SK-N-SH (cell line): ENCODE measurements around the gene RASGEF1C. TPM values are rescaled to one million over a fixed set of nuclear protein-coding genes. Genes with fewer than 3 reads are reported as not detected.

ENCODE experiments used
- CTCF ChIA-PET: fragments of 300-600, 350-600 bp; formaldehyde crosslinking; extraction: SDS; loops from one replicate; lab custom pipeline; 2021; lab: Yijun Ruan, JAX
- POLR2A ChIA-PET: fragments of 350-600 bp; sonication (Branson Sonifier 250); formaldehyde crosslinking; extraction: SDS; loops from one replicate; lab custom pipeline; 2020; ENCODE audit warnings: antibody characterized with exemption, inconsistent platforms; lab: Yijun Ruan, JAX
- DNase-seq: peaks from one replicate; pipeline ENCODE4 v3.0.0; 2012
- H2AFZ ChIP-seq: fragments of 200-600 bp; sonication (generic); 2 replicates; pipeline ENCODE4 v1.8.1; 2016; ENCODE audit warnings: antibody characterized with exemption, mild to moderate bottlenecking, low read depth
- H3F3A ChIP-seq: fragments of 200-600 bp; sonication (generic); replicated peaks from 2 replicates; pipeline ENCODE3; 2016; ENCODE audit warnings: antibody characterized with exemption, mild to moderate bottlenecking; ENCODE audit not compliant: insufficient read depth
- H3K27ac ChIP-seq, 2 experiments: fragments of 200-500 bp in 1 of 2; fragments of 200-600 bp in 1 of 2; sonication (Bioruptor generic) in 1 of 2; sonication (generic), shearing (Covaris generic) in 1 of 2; 2 replicates each; pipeline versions ENCODE4 v1.5.1 to v1.6.1; 2014 to 2016; ENCODE audit warnings: low read depth in 2 of 2, inconsistent platforms in 1 of 2, low read length in 1 of 2, mild to moderate bottlenecking in 1 of 2, mixed read lengths in 1 of 2
- H3K27me3 ChIP-seq: fragments of 200-600 bp; sonication (generic), shearing (Covaris generic); 2 replicates; pipeline ENCODE4 v1.6.1; 2016; ENCODE audit warnings: mixed run types; ENCODE audit not compliant: insufficient read depth
- H3K36me3 ChIP-seq, 2 experiments: fragments of 200-500 bp in 1 of 2; fragments of 200-600 bp in 1 of 2; sonication (Bioruptor generic) in 1 of 2; sonication (generic) in 1 of 2; replicated peaks in 1 of 2; 2 replicates each; pipeline versions ENCODE3 to v1.5.1; 2014 to 2016; ENCODE audit warnings: low read length in 1 of 2, mild to moderate bottlenecking in 1 of 2; ENCODE audit not compliant: insufficient read depth in 2 of 2, control insufficient read depth in 1 of 2
- H3K4me1 ChIP-seq, 2 experiments: fragments of 200-500 bp in 1 of 2; fragments of 200-600 bp in 1 of 2; sonication (Bioruptor generic) in 1 of 2; sonication (generic), shearing (Covaris generic) in 1 of 2; 2 replicates each; pipeline versions ENCODE4 v1.5.1 to v1.6.1; 2014 to 2016; ENCODE audit warnings: low read depth in 1 of 2, low read length in 1 of 2, mixed run types in 1 of 2; ENCODE audit not compliant: insufficient read depth in 2 of 2, control insufficient read depth in 1 of 2
- H3K4me2 ChIP-seq: fragments of 200-600 bp; sonication (generic), shearing (Covaris generic); 2 replicates; pipeline ENCODE4 v1.6.1; 2017; ENCODE audit warnings: mixed run types
- H3K4me3 ChIP-seq, 2 experiments: fragments of 200-500 bp in 1 of 2; fragments of 200-600 bp in 1 of 2; sonication (Bioruptor generic) in 1 of 2; sonication (generic), shearing (Covaris generic) in 1 of 2; 2 replicates each; pipeline versions ENCODE4 v1.5.1 to v1.8.1; 2014 to 2016; ENCODE audit warnings: low read depth in 2 of 2, inconsistent platforms in 1 of 2, low read length in 1 of 2, mild to moderate bottlenecking in 1 of 2, mixed read lengths in 1 of 2, moderate library complexity in 1 of 2
- H3K79me2 ChIP-seq: fragments of 200-600 bp; sonication (generic); 2 replicates; pipeline ENCODE4 v1.8.1; 2017; ENCODE audit warnings: mild to moderate bottlenecking; ENCODE audit not compliant: insufficient read depth
- H3K9ac ChIP-seq: fragments of 200-600 bp; sonication (generic); 2 replicates; pipeline ENCODE4 v1.6.1; 2017; ENCODE audit warnings: mixed run types
- H3K9me2 ChIP-seq: fragments of 200-600 bp; sonication (generic); 2 replicates; pipeline ENCODE4 v1.6.1; 2017; ENCODE audit warnings: mixed run types
- H3K9me3 ChIP-seq: fragments of 200-600 bp; sonication (generic); 2 replicates; pipeline ENCODE4 v1.6.1; 2017; ENCODE audit warnings: mixed run types, mild to moderate bottlenecking, moderate library complexity
- H4K20me1 ChIP-seq: fragments of 200-600 bp; sonication (generic); 2 replicates; pipeline ENCODE4 v1.6.1; 2017; ENCODE audit warnings: mild to moderate bottlenecking, mixed run types; ENCODE audit not compliant: insufficient read depth
- CHD2 ChIP-seq: fragments of 150-350 bp; IDR thresholded peaks from 2 replicates; pipeline ENCODE4 v1.6.1; 2018; ENCODE audit warnings: low read length; ENCODE audit not compliant: partially characterized antibody
- ELF1 ChIP-seq: IDR thresholded peaks from 2 replicates; pipeline ENCODE4 v1.4.0; 2012
- EP300 ChIP-seq, 2 experiments: IDR thresholded peaks; 2 replicates each; pipeline versions ENCODE4 v1.4.0 to v1.6.1; 2012; ENCODE audit warnings: borderline replicate concordance in 1 of 2, low read depth in 1 of 2, low read length in 1 of 2
- EZH2phosphoT487 ChIP-seq: fragments of 200-600 bp; sonication (generic); IDR thresholded peaks from 2 replicates; pipeline ENCODE4 v1.6.1; 2017; ENCODE audit warnings: low read depth, mixed run types, mild to moderate bottlenecking, antibody characterized with exemption, moderate library complexity, borderline replicate concordance
- FOXJ3 ChIP-seq: sonication (generic); formaldehyde crosslinking; IDR thresholded peaks from 2 replicates; pipeline ENCODE4 v1.5.1; 2020; ENCODE audit warnings: mild to moderate bottlenecking, missing genetic modification reagents
- FOXM1 ChIP-seq: IDR thresholded peaks from 2 replicates; pipeline ENCODE4 v1.4.0; 2012; ENCODE audit warnings: low read depth, mild to moderate bottlenecking
- GATA2 ChIP-seq: sonication (generic); formaldehyde crosslinking; IDR thresholded peaks from 2 replicates; pipeline ENCODE4 v1.5.0; 2020; ENCODE audit warnings: mild to moderate bottlenecking, missing genetic modification reagents
- JUND ChIP-seq: IDR thresholded peaks from 2 replicates; pipeline ENCODE4 v1.4.0; 2012
- MAX ChIP-seq: IDR thresholded peaks from 2 replicates; pipeline ENCODE4 v1.4.0; 2012; ENCODE audit warnings: low read depth
- MEF2A ChIP-seq: IDR thresholded peaks from 2 replicates; pipeline ENCODE4 v1.4.0; 2012; ENCODE audit warnings: low read depth, borderline replicate concordance
- NFIC ChIP-seq: IDR thresholded peaks from 2 replicates; pipeline ENCODE4 v1.4.0; 2012; ENCODE audit warnings: borderline replicate concordance
- RCOR1 ChIP-seq: fragments of 150-350 bp; IDR thresholded peaks from 2 replicates; pipeline ENCODE4 v1.6.1; 2017; ENCODE audit warnings: antibody characterized with exemption, low read length
- RFX5 ChIP-seq: IDR thresholded peaks from 2 replicates; pipeline ENCODE4 v1.6.1; 2012; ENCODE audit warnings: mild to moderate bottlenecking, improper control_type of control experiment, low read length
- SMC3 ChIP-seq: IDR thresholded peaks from 2 replicates; pipeline ENCODE4 v1.6.1; 2012; ENCODE audit warnings: low read depth, low read length, improper control_type of control experiment
- TCF12 ChIP-seq: IDR thresholded peaks from 2 replicates; pipeline ENCODE4 v1.4.0; 2012
- TEAD4 ChIP-seq: IDR thresholded peaks from 2 replicates; pipeline ENCODE4 v1.4.0; 2012; ENCODE audit warnings: mild to moderate bottlenecking, borderline replicate concordance; ENCODE audit not compliant: insufficient read depth
- YY1 ChIP-seq: IDR thresholded peaks from 2 replicates; pipeline ENCODE4 v1.4.0; 2012; ENCODE audit warnings: low read depth, mild to moderate bottlenecking
- ZBTB33 ChIP-seq: IDR thresholded peaks from 2 replicates; pipeline ENCODE4 v1.4.0; 2012; ENCODE audit warnings: low read depth, borderline replicate concordance
- WGBS: methylation state at CpG from one replicate; pipeline ENCODE4 v1.1.6; 2017; ENCODE audit warnings: low lambda C conversion rate; 5-methylcytosine and 5-hydroxymethylcytosine counted together
- polyA plus RNA-seq, 3 experiments: library from polyadenylated mRNA; depleted of rRNA; stranded (reverse); fragments of >200 nt; gene quantifications; 2 replicates each; pipeline ENCODE4 v1.2.3, GENCODE V29; 2012
- TF ChIP-seq, protein P1 (sequence below): IDR thresholded peaks from 2 replicates; pipeline ENCODE4 v1.6.1; 2012; ENCODE audit warnings: mild to moderate bottlenecking, low read depth, low read length, moderate library complexity
- TF ChIP-seq, protein P2 (sequence below): fragments of 150-350 bp; IDR thresholded peaks from 2 replicates; pipeline ENCODE4 v1.6.1; 2017; ENCODE audit warnings: antibody characterized with exemption, low read length, low read depth, borderline replicate concordance

The RASGEF1C gene
- polyA plus RNA-seq, 1 of the 3 experiments (the other 2 are of a cell fraction) = not detected

- TF ChIP-seq, protein P1, sequence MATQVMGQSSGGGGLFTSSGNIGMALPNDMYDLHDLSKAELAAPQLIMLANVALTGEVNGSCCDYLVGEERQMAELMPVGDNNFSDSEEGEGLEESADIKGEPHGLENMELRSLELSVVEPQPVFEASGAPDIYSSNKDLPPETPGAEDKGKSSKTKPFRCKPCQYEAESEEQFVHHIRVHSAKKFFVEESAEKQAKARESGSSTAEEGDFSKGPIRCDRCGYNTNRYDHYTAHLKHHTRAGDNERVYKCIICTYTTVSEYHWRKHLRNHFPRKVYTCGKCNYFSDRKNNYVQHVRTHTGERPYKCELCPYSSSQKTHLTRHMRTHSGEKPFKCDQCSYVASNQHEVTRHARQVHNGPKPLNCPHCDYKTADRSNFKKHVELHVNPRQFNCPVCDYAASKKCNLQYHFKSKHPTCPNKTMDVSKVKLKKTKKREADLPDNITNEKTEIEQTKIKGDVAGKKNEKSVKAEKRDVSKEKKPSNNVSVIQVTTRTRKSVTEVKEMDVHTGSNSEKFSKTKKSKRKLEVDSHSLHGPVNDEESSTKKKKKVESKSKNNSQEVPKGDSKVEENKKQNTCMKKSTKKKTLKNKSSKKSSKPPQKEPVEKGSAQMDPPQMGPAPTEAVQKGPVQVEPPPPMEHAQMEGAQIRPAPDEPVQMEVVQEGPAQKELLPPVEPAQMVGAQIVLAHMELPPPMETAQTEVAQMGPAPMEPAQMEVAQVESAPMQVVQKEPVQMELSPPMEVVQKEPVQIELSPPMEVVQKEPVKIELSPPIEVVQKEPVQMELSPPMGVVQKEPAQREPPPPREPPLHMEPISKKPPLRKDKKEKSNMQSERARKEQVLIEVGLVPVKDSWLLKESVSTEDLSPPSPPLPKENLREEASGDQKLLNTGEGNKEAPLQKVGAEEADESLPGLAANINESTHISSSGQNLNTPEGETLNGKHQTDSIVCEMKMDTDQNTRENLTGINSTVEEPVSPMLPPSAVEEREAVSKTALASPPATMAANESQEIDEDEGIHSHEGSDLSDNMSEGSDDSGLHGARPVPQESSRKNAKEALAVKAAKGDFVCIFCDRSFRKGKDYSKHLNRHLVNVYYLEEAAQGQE = no peak
- TF ChIP-seq CHD2 (no peak), MAX (no peak)
Observed at GRCh38 chr5:180238631-180239030, 29.6 kb upstream of the RASGEF1C start (continued).

DNA sequence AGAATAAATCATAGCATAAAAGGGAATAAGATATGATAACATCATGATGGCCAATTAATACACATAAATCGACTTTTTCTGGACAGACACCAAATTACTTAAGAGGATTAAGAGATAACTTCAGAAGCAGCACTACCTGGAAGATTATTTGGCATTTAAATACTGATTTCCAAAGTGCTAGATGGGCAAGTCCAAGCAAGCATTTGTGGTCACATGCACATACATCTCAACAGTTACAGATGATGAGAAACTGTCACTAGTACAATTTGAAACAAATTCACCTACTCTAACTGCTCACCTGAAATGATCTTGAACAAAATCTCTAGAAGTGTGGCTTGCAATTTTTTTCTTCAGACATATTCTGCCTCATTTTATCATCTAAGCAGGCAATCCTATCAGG is 26.8 kb upstream of the RASGEF1C start:
- POLR2A ChIA-PET = no interaction called here
- H3K4me2 ChIP-seq = no peak overlapping the region

More for the DNA sequence above, 26.8 kb upstream of the RASGEF1C start:
- H3K4me3 ChIP-seq = no peak overlapping the region
- H3K36me3 ChIP-seq = peaks cover 55 to 58% of the 10 kb centered on the region in 2 experiments
- no peak overlapping the region for H3K9ac ChIP-seq
- no peak overlapping the region for H3K27ac ChIP-seq
- no peaks in the 10 kb centered on the region for H3K9me2 ChIP-seq
- DNase-seq = no peak
- no peak for TF ChIP-seq YY1
- no peak for TF ChIP-seq EP300 (IDR thresholded peaks at IDR 0.05; ENCODE audit: borderline replicate concordance in 1 of 2, low read depth in 1 of 2, low read length in 1 of 2)
- TF ChIP-seq NFIC = no peak
- TF ChIP-seq GATA2 (CRISPR knock-in tag) = no peak
- TF ChIP-seq SMC3 = no peak
- no peak for TF ChIP-seq TEAD4
- TF ChIP-seq, protein P2, sequence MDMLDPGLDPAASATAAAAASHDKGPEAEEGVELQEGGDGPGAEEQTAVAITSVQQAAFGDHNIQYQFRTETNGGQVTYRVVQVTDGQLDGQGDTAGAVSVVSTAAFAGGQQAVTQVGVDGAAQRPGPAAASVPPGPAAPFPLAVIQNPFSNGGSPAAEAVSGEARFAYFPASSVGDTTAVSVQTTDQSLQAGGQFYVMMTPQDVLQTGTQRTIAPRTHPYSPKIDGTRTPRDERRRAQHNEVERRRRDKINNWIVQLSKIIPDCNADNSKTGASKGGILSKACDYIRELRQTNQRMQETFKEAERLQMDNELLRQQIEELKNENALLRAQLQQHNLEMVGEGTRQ = no peak
- no peak for TF ChIP-seq RFX5
- no peak for TF ChIP-seq TCF12
- TF ChIP-seq FOXM1 = no peak
- no peak for TF ChIP-seq MEF2A
- no peak for TF ChIP-seq FOXJ3 (CRISPR knock-in tag)
- TF ChIP-seq ZBTB33 = no peak
- TF ChIP-seq ELF1 = no peak
- TF ChIP-seq, protein P1 = no peak
- no peak for TF ChIP-seq JUND
- TF ChIP-seq EZH2phosphoT487 = no peak
- no peak for TF ChIP-seq RCOR1
- H3K9me3 ChIP-seq = no peaks in the 10 kb centered on the region
- H4K20me1 ChIP-seq = no peaks in the 10 kb centered on the region
- 71% methylated on average over 1 of the region's 1 CpG for WGBS
- no peak overlapping the region for H2AFZ ChIP-seq
- H3K79me2 ChIP-seq = no peaks in the 10 kb centered on the region
- no peaks in the 10 kb centered on the region for H3K27me3 ChIP-seq
- CTCF ChIA-PET = no interaction called here
- H3F3A ChIP-seq = no peaks in the 10 kb centered on the region
- no peaks in the 10 kb centered on the region for H3K4me1 ChIP-seq
